GOT3 (cell line): ENCODE results near the gene REC8.
"Not testable (repeated sequence)": the region's sequence is repeated elsewhere in the genome, so short reads cannot be mapped to it uniquely, and the experiment has no call there.

Experiments
- DNase-seq: peaks from one replicate; lab custom pipeline; 2025; ENCODE audit warnings: mixed read lengths; lab: John Stamatoyannopoulos, UW

Gene REC8

DNA sequence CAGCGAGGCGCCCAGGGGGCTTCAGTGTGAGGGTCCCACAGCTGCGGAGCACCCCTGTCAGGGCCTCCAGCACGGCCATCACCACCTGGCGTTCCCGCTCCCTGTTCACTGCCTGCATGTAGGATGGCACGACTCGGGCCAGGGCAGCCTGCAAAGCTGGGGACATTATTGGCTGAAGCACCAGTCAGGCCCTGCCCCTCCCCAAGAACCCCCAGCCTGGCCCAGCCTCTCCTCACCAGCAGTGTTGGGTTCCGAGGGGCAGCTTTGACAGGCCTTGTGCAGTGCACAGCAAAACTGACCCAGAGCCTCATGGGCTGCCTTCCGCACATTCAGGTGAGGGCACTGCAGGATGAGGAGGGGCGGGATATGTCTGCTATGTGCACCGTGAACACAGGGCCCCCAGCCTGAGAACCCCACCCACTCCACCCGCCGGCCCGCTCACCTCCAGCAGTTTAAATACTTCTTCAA is 11.2 kb downstream of the REC8 start:
- no peak for DNase-seq

GRCh38 chr14:24184104-24184970 is 12.5 kb downstream of the REC8 start:
- no peak for DNase-seq

- DNase-seq = no peak
Measured at GRCh38 chr14:24185026-24185425, 13.1 kb downstream of the REC8 start.

DNA sequence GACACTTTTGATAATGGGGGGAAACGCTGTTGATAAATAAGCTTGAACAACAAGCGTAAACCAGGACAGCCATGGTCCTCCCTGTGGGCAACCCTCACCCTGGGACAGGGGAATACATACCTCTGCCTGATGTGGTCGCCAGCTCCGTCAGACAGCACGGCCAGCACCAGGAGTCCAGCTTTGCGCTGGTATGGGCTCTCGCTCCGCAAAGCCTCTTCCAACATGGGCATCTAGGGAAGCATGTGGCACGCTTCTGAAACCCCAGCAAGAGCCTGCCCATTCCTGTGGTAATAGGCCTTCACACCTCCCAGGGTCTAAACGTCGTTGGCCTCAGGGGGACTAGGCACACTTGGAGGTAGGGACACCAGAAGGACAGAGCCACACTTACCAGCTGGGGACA is 13.9 kb downstream of the REC8 start:
- no peak for DNase-seq

- no peak for DNase-seq
Measured at GRCh38 chr14:24186831-24187538, 15.1 kb downstream of the REC8 start.

GRCh38 chr14:24187539-24187915 is 15.6 kb downstream of the REC8 start:
- no peak for DNase-seq

- peak; percentile 39 for DNase-seq
Measured at GRCh38 chr14:24188251-24189058, 16.6 kb downstream of the REC8 start, which contains the start of gene IPO4. TSS of gene IPO4 (minus strand) at chr14:24188816. CDS start at chr14:24188787, 29 bp downstream.

GRCh38 chr14:24189059-24189375 is 17.1 kb downstream of the REC8 start:
- no peak for DNase-seq

GRCh38 chr14:24189460-24189859 is 17.6 kb downstream of the REC8 start:
- no peak for DNase-seq

DNA sequence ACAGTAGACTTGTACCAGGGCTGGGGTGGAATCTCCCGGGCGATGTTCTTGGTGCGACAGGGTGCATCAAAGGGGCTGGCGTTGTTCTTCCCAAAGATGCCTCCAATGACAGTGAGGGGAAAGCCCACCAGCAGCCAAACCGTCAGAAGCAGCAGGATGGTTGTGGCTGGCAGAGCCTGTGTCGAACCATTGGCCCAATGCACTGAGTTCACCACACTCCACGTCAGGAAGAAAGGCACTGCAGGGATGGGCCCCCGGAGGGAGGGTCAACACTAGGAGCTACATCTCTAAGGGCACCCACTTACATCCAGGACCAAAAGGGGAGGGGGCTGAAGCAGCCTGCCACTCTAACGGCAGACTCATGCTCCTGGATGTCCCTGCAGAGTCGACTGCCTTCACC is 18.5 kb downstream of the REC8 start:
- DNase-seq = no peak

DNA sequence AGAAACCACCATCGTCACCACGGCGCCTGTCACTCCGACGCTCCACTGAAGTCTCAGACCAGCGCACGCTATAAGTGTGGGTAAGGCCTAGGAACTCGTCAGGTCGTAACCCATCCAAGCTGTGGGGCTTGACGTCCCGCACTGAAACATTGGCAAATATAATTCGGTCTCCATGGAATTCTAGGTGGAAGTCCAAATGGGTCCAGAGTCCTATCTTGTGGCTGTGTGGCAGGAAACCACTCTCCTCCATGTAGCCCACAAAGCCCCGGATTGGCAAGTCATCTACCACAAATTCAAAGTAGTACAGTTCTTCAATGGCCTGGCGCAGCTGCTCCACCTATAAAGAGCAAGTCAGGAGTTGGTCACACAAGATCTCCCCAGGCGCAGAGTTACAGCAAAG is 21.1 kb downstream of the REC8 start:
- no peak for DNase-seq

- DNase-seq = no peak
Measured at GRCh38 chr14:24194186-24194872, 22.4 kb downstream of the REC8 start.

DNA sequence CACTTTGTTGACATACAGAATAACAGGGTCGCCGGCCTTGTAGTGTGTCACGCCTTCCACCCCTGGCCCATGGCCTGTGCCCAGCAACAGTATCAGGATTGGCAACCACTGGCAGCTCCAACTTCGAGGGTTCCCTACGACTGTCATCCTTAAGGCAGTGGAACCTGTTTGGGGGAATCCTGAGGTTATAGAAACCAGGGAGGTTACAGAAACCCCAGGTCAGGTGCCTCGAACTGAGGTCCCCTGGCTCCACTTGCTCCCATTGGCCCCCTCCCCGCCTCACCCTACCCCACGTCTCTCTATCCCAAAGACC is 22.9 kb downstream of the REC8 start:
- DNase-seq = no peak

DNA sequence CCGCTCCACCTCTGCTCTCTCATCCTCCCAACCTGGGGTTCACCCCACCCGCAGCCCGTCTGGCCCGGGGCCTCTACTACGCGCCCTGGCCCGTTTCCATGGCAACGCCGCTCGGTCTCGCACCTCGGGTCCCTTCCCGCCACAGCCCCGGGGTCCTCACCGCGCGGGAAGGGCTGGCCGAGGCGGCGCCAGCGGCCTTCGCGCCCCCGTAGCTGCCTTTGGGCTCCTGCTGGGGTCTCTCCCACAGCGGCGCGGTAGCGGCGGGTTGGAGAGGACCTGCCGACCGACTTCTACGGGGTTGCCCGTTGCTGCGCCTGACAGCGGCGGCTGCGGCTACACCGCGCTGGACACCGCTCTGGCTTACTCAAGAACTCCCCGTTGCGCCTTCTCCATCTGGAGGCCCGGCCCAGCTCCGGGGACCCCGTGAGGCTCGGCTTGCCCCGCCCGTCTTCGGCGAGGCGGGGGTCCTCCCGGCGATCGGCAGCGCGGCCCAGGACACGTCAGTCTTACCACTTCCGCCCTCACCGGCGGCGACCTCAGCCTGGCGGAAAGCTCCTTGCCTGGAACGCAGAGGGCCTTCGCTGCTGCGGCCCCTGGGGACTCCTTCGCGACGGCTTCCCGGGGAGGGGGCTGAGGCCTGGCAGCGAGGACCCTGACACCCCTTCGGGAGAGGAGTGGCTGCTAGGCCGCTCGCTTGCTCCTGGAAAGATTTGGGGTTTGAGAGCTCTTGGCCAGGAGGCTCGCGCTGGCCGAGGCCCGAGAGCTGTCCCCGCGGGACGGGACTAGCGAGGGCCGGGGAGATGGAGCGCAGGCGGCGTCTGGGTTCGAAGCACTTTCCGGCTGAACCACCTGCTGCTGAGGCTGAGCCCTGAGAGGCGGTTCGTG is 23.5 kb downstream of the REC8 start, which contains the start of gene TM9SF1:
Gene TM9SF1, minus strand, starts transcription at position 256 of the 885 bp plus-strand sequence. CDS start 422 bp downstream, outside the sequence.
- DNase-seq = peak; percentile 55

- DNase-seq = no peak
Measured at GRCh38 chr14:24196071-24197055, 24.5 kb downstream of the REC8 start.

GRCh38 chr14:24197056-24197450 is 25.2 kb downstream of the REC8 start:
- DNase-seq = no peak

DNA sequence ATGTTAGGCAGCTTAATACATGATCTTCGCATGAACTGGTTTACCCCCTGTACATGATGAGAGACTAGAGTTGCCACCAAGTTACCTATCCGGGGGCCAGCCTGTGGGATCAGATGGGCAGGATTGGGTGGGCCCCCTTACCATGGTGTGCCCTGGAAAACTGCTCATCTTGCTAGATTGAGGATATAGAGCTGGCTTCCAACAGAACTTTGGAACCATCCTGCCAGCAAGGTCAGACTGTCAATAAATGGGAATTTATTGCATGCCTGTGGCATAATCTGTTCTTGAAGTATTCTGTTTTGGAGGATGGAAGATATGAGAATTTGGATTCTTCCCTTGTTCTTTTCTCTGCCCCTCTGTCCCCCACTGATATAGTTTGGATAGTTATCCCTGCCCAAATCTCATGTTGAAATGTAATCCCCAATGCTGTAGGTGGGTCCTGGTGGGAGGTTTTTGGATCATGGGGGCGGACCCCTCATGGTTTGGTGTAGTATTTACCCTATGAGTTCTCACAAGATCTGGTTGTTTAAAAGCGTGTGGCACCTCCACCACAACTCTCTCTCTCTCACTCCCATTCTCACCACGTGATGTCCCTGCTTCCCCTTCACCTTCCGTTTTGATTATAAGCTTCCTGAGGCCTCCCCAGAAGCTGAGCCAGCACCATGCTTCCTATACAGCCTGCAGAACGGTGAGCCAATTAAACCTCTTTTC is 27.1 kb downstream of the REC8 start:
- DNase-seq = no peak

DNA sequence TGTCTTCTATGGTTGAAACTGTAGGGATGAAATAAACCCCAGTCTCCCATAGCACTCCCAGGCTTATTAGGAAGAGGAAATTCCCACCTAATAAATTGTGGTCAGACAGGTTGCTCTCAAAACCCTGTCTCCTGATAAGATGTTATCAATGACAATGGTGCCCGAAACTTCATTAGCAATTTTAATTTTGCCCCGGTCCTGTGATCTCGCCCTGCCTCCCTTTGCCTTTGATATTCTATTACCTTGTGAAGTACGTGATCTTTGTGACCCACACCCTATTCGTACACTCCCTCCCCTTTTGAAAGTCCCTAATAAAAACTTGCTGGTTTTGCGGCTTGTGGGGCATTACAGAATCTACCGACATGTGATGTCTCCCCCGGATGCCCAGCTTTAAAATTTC is 30.7 kb downstream of the REC8 start:
- DNase-seq = not testable (repeated sequence)
